ENCODE data around the gene CPXM1.

The CPXM1 gene

DNA sequence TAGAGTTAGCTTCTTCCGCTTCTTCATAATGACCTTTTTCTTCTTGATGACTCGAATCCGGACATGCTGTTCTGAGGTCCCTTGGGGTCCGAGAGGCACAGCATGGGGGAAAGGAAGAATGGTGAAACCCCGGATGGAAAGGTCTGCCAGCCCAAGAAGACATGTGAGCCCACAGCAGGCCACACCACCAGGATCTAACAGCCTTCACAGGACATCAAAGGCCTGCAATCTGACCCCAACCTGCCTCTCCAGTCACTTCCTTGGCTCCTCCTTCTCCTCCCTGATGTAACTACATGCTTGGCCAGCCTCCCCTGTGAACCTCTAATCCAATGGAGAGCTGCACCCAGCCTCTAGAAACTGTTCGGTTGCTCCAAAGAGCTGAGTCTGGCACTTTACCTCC, 1.6 kb downstream of the CPXM1 start:
- no peaks in the 10 kb centered on the region for H3K9me3 Mint-ChIP-seq
- DNase-seq (no peak), ATAC-seq (no peak)
- peak overlapping the region in 1 of 2 donors; percentile 91 for H3K4me3 Mint-ChIP-seq
- peaks cover 62% of the 10 kb centered on the region for H3K27me3 Mint-ChIP-seq
- H3K4me1 Mint-ChIP-seq = peaks cover 38% of the 10 kb centered on the region
- no peak overlapping the region for H3K27ac Mint-ChIP-seq

DNA sequence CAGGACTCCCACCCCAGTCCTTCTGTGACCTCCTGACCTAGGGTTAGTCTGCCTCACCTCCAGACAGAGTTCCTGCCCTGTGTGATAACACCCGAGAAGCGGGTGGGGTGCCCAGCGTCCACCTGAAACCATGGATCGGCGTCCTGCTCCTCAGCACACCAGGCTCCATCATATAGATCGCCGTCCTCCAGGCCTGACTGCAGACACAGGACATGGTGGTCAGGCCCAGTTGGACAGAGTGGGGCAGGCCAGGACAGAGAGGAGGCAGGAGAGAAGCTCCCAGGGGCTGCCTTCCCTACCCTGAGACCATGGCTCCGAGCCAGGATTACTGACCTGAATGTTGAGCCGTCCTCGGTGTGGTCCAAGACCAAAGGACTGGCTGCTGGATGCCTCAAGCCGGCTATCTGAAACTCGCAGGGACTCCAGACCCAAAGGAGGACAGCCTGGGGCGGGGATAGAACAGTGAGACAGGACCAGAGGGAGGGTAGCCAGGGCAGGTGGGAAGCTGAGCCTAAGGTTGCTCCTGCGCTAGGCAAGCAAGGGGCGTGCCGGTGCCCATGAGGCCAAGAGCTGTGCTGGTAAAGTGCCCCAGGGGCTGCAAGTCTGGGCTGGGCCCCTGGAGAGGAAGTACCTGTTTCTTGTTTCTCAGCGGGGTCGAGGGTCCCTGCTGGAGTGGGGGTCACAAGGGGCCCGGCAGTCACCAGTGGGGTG, 2.2 kb downstream of the CPXM1 start:
- H3K4me1 Mint-ChIP-seq = peaks cover 38% of the 10 kb centered on the region
- H3K27ac Mint-ChIP-seq = no peak overlapping the region
- DNase-seq = no peak
- H3K4me3 Mint-ChIP-seq = no peak overlapping the region
- no peak for ATAC-seq
- H3K27me3 Mint-ChIP-seq = peaks cover 58% of the 10 kb centered on the region
- no peaks in the 10 kb centered on the region for H3K9me3 Mint-ChIP-seq

DNA sequence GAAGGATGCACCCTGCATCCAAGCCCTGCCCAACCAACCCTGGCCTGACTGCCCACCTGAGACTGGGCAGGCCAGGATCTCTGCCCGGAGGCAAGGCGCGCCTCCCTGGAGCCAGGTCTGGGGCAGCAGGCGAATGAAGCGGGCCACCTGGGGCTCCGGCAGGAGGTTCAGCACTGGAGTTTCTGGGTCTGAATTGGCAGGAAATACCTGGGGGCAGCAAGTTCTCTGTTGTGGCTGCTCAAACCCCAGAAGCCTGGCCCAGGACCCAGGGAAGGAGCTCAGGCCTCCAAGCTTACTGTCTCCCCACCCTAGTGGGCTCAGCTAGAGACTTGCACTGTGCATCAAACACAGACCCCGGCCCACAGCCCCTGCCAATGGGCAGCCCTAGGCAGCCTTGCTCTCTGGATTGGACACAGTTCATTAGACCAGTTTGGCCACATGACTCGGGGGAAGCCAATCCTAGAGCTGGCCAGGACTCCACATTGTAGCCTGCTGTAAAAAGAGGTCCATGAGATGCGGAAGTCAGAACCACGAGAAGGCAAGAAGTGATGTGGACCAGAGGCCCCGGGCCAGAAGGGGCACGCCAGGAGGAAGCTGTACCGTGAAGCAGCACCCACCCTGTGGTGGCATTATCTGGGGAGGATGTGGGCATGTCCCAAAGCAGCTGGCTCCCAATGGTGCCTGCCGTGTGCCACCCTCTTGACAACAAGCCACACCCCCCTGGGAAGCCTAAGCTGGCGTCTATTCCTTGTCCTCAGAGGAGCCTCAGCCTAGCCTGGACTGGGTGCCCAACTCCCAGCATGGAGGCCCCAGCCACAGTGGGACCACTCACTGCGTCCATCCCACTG, 3.1 kb downstream of the CPXM1 start:
- no peak for DNase-seq
- no peaks in the 10 kb centered on the region for H3K9me3 Mint-ChIP-seq
- peaks cover 38% of the 10 kb centered on the region for H3K4me1 Mint-ChIP-seq
- H3K4me3 Mint-ChIP-seq = no peak overlapping the region
- peaks cover 53% of the 10 kb centered on the region for H3K27me3 Mint-ChIP-seq
- no peak overlapping the region for H3K27ac Mint-ChIP-seq
- no peak for ATAC-seq

DNA sequence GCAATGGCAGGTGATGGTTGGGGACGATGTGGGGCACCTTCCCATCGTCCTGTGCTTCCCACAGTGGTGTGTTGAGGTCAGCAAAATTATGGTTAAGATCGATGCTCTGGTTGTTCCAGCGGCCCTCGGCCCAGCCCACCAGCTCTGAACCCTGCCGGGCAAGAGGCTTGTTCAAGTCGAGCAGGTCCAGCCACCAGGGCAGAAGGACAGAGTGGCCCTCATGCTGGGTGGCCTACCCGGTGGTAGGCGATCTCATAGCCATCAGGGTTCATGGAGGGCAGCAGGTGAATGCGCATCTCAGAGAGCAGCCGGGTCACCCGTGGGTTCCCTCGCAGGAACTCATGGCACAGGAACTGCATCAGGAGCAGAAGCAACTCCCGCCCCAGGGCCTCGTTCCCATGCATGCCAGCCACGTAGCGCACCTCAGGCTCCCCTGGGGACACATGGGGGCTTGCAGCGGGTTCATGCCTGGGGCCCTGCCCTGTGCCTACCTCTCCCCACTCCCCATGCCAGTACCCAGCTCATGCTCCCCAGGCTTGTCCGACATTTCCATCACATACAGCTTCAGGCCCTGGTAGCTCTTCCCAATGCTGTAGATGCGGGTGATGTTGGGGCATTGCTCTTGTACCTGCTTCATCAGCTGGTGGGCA, 4.3 kb downstream of the CPXM1 start:
- ATAC-seq = no peak
- peaks cover 33% of the 10 kb centered on the region for H3K4me1 Mint-ChIP-seq

DNA sequence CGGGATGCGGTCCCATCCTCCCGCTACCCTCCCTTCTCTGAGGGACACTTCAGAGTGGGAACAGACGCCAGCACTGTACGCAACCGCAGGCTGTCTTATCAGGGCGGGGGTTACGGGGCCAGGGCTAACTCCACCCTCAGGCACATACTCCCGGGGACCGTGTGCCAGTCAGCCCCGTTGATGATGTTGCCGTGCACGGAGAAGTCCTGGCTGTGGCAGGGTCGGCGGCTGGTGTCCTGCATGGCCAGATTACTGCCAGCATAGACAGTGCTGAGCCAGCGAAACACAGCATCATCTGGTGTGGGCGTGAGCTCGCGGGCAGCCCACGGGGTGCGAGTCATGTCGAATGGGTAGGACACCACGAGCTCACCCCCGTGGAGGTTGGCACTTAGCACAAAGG, 5.0 kb downstream of the CPXM1 start:
- H3K9me3 Mint-ChIP-seq = no peaks in the 10 kb centered on the region
- H3K27ac Mint-ChIP-seq = no peak overlapping the region
- no peak overlapping the region for H3K4me3 Mint-ChIP-seq
- H3K4me1 Mint-ChIP-seq = peaks cover 27% of the 10 kb centered on the region
- no peak for ATAC-seq
- no peak for DNase-seq
- H3K27me3 Mint-ChIP-seq = peaks cover 43% of the 10 kb centered on the region

More for the DNA sequence above, 4.3 kb downstream of the CPXM1 start:
- H3K27me3 Mint-ChIP-seq = peaks cover 50% of the 10 kb centered on the region
- no peaks in the 10 kb centered on the region for H3K9me3 Mint-ChIP-seq
- no peak overlapping the region for H3K27ac Mint-ChIP-seq
- no peak for DNase-seq
- no peak overlapping the region for H3K4me3 Mint-ChIP-seq

DNA sequence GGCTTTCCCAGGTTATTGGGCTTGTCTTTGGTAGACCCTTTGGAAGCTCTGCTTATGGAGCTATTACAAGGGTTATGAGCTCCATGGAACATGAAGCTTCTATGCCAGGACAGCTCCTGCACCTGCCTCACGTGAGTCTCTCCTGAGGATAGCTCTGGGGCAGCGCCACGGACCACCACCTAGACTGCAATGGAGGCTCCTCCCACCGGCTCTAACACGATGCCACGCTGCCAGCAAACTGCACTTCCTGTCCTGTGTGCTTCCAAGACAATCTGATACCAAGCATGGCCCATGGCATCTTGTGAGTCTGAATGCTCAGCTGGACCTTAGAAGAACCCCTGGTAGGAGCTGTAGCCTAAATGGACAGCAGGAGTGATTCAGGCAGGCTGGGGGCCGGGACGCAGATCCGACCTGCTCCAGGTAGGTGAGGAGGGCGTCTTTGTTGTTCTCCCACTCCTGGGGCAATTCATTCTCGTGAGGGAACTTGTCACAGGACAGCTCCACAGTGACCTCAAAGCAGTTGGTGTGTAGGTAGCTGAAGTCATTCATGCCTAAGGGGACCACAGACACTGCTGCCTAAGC, 5.5 kb downstream of the CPXM1 start:
- no peak for ATAC-seq
- H3K9me3 Mint-ChIP-seq = no peaks in the 10 kb centered on the region
- H3K27me3 Mint-ChIP-seq = peaks cover 38% of the 10 kb centered on the region
- H3K27ac Mint-ChIP-seq = no peak overlapping the region
- H3K4me1 Mint-ChIP-seq = peaks cover 24% of the 10 kb centered on the region
- no peak overlapping the region for H3K4me3 Mint-ChIP-seq
- DNase-seq = no peak

DNA sequence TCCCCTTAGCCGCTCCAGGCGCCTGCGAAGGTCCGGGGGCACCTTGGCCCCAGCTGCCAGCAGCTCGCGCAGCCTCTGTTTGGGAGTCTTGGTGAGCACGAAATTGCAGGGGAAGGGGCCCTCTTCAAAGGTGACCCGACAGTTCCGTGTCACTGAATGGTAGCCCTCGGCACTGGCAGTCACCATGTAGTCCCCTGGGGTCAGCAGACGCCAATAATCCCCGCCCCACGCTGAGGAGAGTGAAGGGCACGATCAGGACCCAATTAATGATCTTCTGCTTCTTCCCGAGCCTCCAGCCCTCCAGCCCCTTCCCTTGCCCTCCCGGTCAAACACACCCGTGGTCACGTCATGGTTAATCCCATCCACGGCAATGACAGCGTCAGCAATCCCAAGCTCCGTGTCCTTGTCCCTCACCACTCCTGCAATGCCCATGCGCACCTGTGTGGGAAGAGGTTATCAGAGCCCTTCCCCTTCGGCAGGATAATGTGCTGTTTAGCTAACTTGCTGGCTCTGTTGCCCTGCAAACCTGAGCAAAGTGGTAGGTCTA, 6.2 kb downstream of the CPXM1 start:
- DNase-seq (no peak), ATAC-seq (no peak)
- H3K27ac Mint-ChIP-seq = no peak overlapping the region
- H3K27me3 Mint-ChIP-seq = peaks cover 31% of the 10 kb centered on the region
- no peak overlapping the region for H3K4me3 Mint-ChIP-seq
- peaks cover 17% of the 10 kb centered on the region for H3K4me1 Mint-ChIP-seq
- no peaks in the 10 kb centered on the region for H3K9me3 Mint-ChIP-seq

DNA sequence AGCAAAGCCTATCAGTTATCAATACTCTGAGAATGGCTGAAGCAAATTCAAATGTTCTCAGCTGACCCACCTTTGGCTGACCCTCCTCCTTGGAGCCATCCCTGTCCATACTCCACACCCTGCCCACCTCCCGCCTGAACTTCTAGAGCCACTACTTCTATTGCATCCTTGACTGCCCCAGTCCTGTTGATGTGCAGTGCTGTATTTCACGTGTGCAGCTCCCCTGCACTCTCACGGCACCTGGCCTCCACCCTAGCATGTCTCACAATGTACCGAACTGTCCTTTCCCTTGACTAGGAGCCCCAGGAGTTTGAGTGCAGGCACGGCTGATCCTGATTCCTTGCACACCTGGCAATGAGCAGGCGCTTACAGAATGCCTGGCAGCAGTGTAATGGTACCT, 7.0 kb downstream of the CPXM1 start:
- Mint-ChIP-seq H3K27me3 (peaks cover 28% of the 10 kb centered on the region), H3K27ac (no peak overlapping the region), H3K9me3 (no peaks in the 10 kb centered on the region), H3K4me1 (peaks cover 9% of the 10 kb centered on the region), H3K4me3 (no peak overlapping the region)
- no peak for DNase-seq
- ATAC-seq = no peak

DNA sequence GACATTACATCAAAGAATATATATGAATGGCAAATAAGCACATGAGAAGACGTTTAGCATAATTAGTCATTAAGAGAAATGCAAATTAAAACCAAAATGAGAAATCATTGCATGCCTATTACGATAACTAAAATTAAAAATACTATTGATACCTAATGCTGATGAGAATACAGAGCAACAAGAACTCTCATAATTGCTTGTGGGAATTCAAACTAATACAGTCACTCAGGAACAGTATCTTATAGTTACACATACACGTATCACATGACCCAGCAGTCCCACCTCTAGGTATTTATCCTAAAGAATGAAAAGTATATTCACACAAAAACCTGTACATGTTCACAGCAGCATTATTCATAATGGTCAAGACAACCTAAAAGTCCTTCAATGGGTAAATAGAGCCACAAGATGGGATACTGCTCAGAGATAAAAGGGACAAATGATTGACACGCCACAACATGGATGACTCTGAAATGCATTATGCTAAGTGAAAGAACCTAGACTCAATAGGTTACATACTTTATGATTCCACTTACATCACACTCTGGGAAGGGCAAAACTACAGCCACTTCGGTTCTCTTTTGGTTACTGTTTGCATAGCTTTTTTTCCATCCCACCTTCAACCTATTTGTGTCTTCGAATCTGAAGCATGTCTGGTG, 16.4 kb downstream of the CPXM1 start:
- Mint-ChIP-seq H3K27ac (no peak overlapping the region), H3K4me1 (no peaks in the 10 kb centered on the region), H3K4me3 (no peak overlapping the region), H3K27me3 (peaks cover 16% of the 10 kb centered on the region), H3K9me3 (no peaks in the 10 kb centered on the region)
- ATAC-seq = no peak
- DNase-seq = no peak

DNA sequence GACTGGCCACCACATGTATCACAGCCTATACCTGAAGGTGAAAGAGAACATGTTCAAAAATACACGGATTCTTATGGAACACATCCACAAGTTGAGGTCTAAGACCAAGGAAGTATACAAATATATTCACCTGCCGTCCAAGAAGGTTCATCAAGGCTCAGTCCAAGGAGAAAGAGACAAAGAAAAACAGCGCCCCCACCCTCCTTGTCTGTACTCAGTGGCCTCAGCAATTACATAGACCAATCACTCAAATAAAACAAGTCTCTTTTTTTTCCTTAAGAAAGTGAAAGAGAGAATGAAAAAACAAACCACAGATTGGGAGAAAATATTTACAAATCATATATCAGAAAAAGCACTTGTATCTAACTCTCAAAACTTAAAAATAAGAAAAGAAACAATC, 19.5 kb downstream of the CPXM1 start:
- DNase-seq (no peak), ATAC-seq (no peak)
- H3K27me3 Mint-ChIP-seq = peaks cover 9% of the 10 kb centered on the region
- H3K27ac Mint-ChIP-seq = no peak overlapping the region
- no peak overlapping the region for H3K4me3 Mint-ChIP-seq
- no peaks in the 10 kb centered on the region for H3K9me3 Mint-ChIP-seq
- H3K4me1 Mint-ChIP-seq = no peaks in the 10 kb centered on the region

DNA sequence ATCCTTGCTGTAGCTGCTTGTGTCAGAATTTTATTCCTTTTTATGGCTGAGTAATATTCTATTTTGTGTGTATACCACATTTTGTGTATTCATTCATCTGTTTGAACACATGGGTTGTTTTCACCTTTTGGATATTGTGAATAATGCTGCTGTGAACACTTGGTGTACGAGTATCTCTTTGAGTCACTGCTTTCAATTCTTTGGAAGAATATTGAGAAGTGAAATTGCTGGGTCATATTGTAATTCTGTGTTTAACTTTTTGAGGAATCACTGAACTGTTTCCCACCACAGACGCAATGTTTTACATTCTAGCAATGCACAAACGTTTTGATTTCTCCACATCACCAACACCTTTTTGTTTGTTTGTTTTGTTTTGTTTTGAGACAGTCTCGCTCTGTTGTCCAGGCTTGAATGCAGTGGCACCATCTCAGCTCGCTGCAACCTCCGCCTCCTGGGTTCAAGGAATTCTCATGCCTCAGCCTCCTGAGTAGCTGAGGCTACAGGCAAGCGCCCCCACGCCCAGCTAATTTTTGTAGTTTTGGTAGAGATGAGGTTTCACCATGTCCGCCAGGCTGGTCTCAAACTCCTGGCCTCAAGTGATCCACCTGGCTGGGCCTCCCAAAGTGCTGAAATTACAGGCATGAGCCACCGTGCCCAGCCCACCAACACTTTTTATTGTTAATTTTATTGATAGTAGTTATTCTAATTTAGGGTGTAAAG, 21.7 kb downstream of the CPXM1 start:
- Mint-ChIP-seq H3K9me3 (no peaks in the 10 kb centered on the region), H3K27me3 (peaks cover 9% of the 10 kb centered on the region), H3K4me1 (no peaks in the 10 kb centered on the region), H3K4me3 (no peak overlapping the region), H3K27ac (no peak overlapping the region)
- DNase-seq = no peak
- ATAC-seq = no peak

DNA sequence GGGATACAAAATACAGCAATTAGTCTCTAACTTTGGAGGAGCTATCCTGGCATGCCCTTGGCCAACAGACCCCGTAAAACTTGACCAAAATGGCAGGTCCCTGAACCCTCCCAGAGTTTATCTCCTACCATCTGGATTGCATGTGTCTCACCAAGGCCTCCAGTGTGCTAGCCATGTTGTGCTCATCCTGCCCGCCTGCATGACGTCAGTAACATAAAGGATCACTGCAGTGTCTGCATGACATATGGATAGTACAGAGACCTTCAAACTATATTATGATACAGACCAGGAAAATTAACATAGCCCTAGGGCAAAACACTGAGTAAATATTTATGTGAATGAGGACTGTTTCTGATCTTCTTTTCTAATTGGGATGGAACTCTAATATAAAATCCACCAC, 25.3 kb downstream of the CPXM1 start:
- DNase-seq (no peak), ATAC-seq (no peak)
- no peak overlapping the region for H3K4me3 Mint-ChIP-seq
- peak overlapping the region in 1 of 2 donors; percentile 54 for H3K27ac Mint-ChIP-seq
- H3K27me3 Mint-ChIP-seq = peaks cover 8% of the 10 kb centered on the region
- H3K9me3 Mint-ChIP-seq = no peaks in the 10 kb centered on the region
- H3K4me1 Mint-ChIP-seq = peaks cover 6% of the 10 kb centered on the region

DNA sequence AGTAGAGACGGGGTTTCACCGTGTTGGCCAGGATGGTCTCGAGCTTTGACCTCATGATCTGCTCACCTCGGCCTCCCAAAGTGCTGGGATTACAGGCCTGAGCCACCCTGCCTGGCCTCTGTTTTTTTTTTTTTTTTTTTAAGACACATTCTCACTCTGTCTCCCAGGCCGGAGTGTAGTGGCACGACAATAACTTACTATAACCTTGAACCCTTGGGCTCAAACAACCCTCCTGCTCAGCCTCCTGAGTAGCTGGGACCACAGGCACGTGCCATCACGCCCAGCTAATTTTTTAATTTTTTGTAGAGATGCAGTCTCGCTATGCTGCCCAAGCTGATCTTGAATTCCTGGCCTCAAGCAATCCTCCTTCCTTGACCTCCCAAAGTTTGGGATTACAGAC, 26.6 kb downstream of the CPXM1 start:
- Mint-ChIP-seq H3K27me3 (peaks cover 21% of the 10 kb centered on the region), H3K9me3 (no peaks in the 10 kb centered on the region), H3K27ac (no peak overlapping the region), H3K4me3 (no peak overlapping the region), H3K4me1 (peaks cover 6% of the 10 kb centered on the region)
- DNase-seq = no peak
- no peak for ATAC-seq

DNA sequence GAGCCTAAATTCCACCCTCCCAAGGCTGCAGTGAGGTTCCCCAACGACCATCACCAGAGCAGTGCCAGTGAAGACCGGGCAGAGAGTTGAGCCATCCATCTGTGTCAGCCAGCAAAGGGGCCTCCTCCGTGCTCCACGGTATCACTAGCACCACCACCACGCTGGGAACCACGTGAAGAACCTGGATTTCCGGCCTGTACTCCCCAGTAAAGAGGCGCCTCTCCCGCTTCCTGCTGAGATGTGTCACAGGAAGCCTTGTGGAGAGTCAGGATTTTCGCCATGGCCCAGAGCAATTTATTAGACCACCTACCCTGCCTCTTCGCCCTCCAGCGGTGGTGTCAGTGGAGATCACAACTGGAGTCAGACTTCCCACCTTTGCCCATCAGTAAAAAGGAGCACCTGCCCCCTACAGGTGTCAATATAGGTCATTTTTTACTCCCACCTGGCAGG, 28.8 kb downstream of the CPXM1 start:
- peak; percentile 31 for ATAC-seq
- Mint-ChIP-seq H3K4me1 (peaks cover 6% of the 10 kb centered on the region), H3K9me3 (no peaks in the 10 kb centered on the region), H3K27me3 (peaks cover 34% of the 10 kb centered on the region), H3K4me3 (no peak overlapping the region), H3K27ac (no peak overlapping the region)
- no peak for DNase-seq

Measured in stimulated activated naive CD8-positive, alpha-beta T cell treated with anti-CD3 and anti-CD28 coated beads, Interleukin-15, amount 100 ng/mL, for 72 hours (primary cell).